Measurements from ENCODE around the gene WDR6. TPM values are rescaled to one million over a fixed set of nuclear protein-coding genes. Genes with fewer than 3 reads are reported as not detected.
A peak's percentile ranks its signal among the peaks of the same experiment; 100 is the strongest.

WDR6 gene
- total and polyA plus RNA-seq, 2 donors (not counting 1 experiment from before 2014, with no cell fraction given) = 58.7 to 77.9 TPM

DNA sequence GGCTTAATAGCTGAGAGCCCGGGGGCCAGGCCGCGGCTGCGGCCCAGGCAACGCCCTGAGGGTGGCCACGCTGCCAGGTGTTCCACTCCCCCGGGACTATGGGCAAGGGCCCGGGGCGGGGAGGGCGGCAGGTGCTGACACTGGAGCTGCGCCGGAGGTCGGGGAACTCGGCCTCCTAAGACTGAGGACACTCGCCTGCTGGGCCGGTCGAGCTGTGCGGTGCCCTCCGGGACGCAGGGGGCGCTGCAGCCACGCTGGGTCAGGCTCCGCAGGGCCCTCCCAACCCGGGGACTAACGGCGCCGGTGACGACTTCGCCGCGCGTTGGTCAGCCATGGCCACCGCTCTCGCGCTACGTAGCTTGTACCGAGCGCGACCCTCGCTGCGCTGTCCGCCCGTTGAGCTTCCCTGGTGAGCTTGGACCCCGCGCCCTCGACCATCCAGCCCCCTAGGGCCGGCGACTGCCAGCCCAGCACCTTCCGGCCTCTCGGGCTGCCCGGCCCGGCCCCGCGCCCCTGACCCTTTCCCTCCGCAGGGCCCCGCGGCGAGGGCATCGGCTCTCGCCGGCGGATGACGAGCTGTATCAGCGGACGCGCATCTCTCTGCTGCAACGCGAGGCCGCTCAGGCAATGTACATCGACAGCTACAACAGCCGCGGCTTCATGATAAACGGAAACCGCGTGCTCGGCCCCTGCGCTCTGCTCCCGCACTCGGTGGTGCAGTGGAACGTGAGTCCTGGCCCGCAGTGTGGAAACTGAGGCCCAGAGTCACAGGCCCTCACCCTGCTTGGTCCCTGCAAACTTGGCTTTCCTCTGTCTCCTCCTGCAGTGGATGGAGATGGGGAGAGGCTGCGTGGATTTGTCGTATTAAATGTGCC lies 14.9 kb downstream of the WDR6 start, which contains the start of gene NDUFAF3:
Gene NDUFAF3 (plus strand): TSS at position 309 of the 875 bp plus-strand sequence. CDS start 24 bp downstream, at position 333.
- H3K9ac ChIP-seq (ENCODE audit: insufficient read depth, low read length) = peak within 1 kb of the TSS; percentile 98
- no peaks in the 10 kb centered on the region for H4K20me1 ChIP-seq (ENCODE audit: control insufficient read depth, extremely low read depth, insufficient read depth, low read length)
- no peaks in the 10 kb centered on the region for H3K9me3 ChIP-seq (ENCODE audit: control insufficient read depth, insufficient read depth, low read depth, low read length)
- H3K79me2 ChIP-seq (ENCODE audit: control insufficient read depth, insufficient read depth, low read length) = peaks cover 45% of the 10 kb centered on the region
- peak within 1 kb of the TSS; percentile 63 for H2AFZ ChIP-seq (ENCODE audit: low read length)
- TF ChIP-seq CTCF (conservative IDR thresholded peaks at IDR 0.05 in 1 of 2, IDR thresholded peaks at IDR 0.05 in 1 of 2; ENCODE audit: low read depth in 1 of 2, low read length in 2 of 2) (peak; percentile 77 to 86), EZH2 (IDR thresholded peaks at IDR 0.05; ENCODE audit: low read length, missing control alignments) (no peak)
- H3K27me3 ChIP-seq (ENCODE audit: control insufficient read depth, insufficient read depth, low read length) = no peaks in the 10 kb centered on the region
- H3K4me3 ChIP-seq (replicated peaks in 1 of 4; ENCODE audit: control extremely low read depth in 1 of 4, insufficient read depth in 1 of 4, low read depth in 3 of 4, low read length in 4 of 4) = peak within 1 kb of the TSS; percentile 88 to 95 (median 93)
- H3K4me1 ChIP-seq (ENCODE audit: control insufficient read depth, extremely low read depth, insufficient read depth, low read length) = peaks cover 12% of the 10 kb centered on the region
- peak within 1 kb of the TSS; percentile 86 for H3K4me2 ChIP-seq (ENCODE audit: extremely low read depth, insufficient read depth, low read length)
- peak; percentile 91 to 94 for DNase-seq (ENCODE audit: low read depth in 2 of 2)
- peak within 1 kb of the TSS; percentile 89 for H3K27ac ChIP-seq (ENCODE audit: insufficient read depth, low read length)
- peaks cover 31% of the 10 kb centered on the region for H3K36me3 ChIP-seq (ENCODE audit: control insufficient read depth, insufficient read depth, low read length)

GRCh38 chr3:49022688-49023171 lies 15.5 kb downstream of the WDR6 start:
- Histone ChIP-seq H3K36me3 (ENCODE audit: control insufficient read depth, insufficient read depth, low read length) (peaks cover 32% of the 10 kb centered on the region), H3K9ac (ENCODE audit: insufficient read depth, low read length) (peak overlapping the region; percentile 98), H3K4me3 (replicated peaks in 1 of 4; ENCODE audit: control extremely low read depth in 1 of 4, insufficient read depth in 1 of 4, low read depth in 3 of 4, low read length in 4 of 4) (peak overlapping the region; percentile 88 to 95 (median 93)), H3K4me1 (ENCODE audit: control insufficient read depth, extremely low read depth, insufficient read depth, low read length) (peaks cover 8% of the 10 kb centered on the region), H3K4me2 (ENCODE audit: extremely low read depth, insufficient read depth, low read length) (peak overlapping the region; percentile 86), H3K27ac (ENCODE audit: insufficient read depth, low read length) (peak overlapping the region; percentile 89), H4K20me1 (ENCODE audit: control insufficient read depth, extremely low read depth, insufficient read depth, low read length) (no peaks in the 10 kb centered on the region), H3K27me3 (ENCODE audit: control insufficient read depth, insufficient read depth, low read length) (no peaks in the 10 kb centered on the region), H3K9me3 (ENCODE audit: control insufficient read depth, insufficient read depth, low read depth, low read length) (no peaks in the 10 kb centered on the region), H2AFZ (ENCODE audit: low read length) (no peak overlapping the region), H3K79me2 (ENCODE audit: control insufficient read depth, insufficient read depth, low read length) (peaks cover 49% of the 10 kb centered on the region)
- DNase-seq (ENCODE audit: low read depth in 2 of 2) = no peak
- TF ChIP-seq CTCF (conservative IDR thresholded peaks at IDR 0.05 in 1 of 2, IDR thresholded peaks at IDR 0.05 in 1 of 2; ENCODE audit: low read depth in 1 of 2, low read length in 2 of 2) (no peak), EZH2 (IDR thresholded peaks at IDR 0.05; ENCODE audit: low read length, missing control alignments) (no peak)

GRCh38 chr3:49023775-49024174 lies 16.6 kb downstream of the WDR6 start:
- Histone ChIP-seq H3K4me2 (ENCODE audit: extremely low read depth, insufficient read depth, low read length) (no peak overlapping the region), H3K36me3 (ENCODE audit: control insufficient read depth, insufficient read depth, low read length) (peaks cover 32% of the 10 kb centered on the region), H3K27ac (ENCODE audit: insufficient read depth, low read length) (no peak overlapping the region), H3K4me1 (ENCODE audit: control insufficient read depth, extremely low read depth, insufficient read depth, low read length) (peaks cover 14% of the 10 kb centered on the region), H3K4me3 (replicated peaks in 1 of 4; ENCODE audit: control extremely low read depth in 1 of 4, insufficient read depth in 1 of 4, low read depth in 3 of 4, low read length in 4 of 4) (no peak overlapping the region), H3K79me2 (ENCODE audit: control insufficient read depth, insufficient read depth, low read length) (peaks cover 59% of the 10 kb centered on the region), H3K9ac (ENCODE audit: insufficient read depth, low read length) (no peak overlapping the region), H3K27me3 (ENCODE audit: control insufficient read depth, insufficient read depth, low read length) (no peaks in the 10 kb centered on the region), H3K9me3 (ENCODE audit: control insufficient read depth, insufficient read depth, low read depth, low read length) (no peaks in the 10 kb centered on the region), H4K20me1 (ENCODE audit: control insufficient read depth, extremely low read depth, insufficient read depth, low read length) (no peaks in the 10 kb centered on the region), H2AFZ (ENCODE audit: low read length) (no peak overlapping the region)
- no peak for TF ChIP-seq CTCF (conservative IDR thresholded peaks at IDR 0.05 in 1 of 2, IDR thresholded peaks at IDR 0.05 in 1 of 2; ENCODE audit: low read depth in 1 of 2, low read length in 2 of 2)
- TF ChIP-seq EZH2 (IDR thresholded peaks at IDR 0.05; ENCODE audit: low read length, missing control alignments) = no peak
- no peak for DNase-seq (ENCODE audit: low read depth in 2 of 2)

Measured in fibroblast of lung (primary cell).